Measurements from ENCODE around the gene DAB2IP. TPM values are rescaled to one million over a fixed set of nuclear protein-coding genes. Genes with fewer than 3 reads are reported as not detected.

The DAB2IP gene
- total RNA-seq, 1 donor from 2014 or later: 67.8 TPM

DNA sequence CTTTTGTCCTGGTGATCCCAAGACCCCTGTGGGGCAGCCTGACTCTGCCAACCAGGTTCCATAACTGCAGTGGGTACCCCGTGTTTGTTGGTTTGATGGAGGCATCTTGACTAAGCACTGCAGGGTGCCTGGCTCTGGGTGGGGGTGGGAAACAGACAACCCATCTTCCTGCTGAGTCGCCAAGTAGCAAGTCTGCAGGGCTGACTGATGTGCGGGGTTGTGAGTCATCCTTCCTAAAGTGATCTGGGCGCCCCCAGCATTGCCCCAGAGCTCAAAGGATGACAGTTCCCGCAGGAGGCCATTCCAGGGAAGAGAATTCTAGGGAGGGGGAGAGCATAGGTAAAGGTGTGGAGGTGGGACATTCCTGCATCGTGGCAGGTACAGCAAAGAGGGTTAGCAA, 23.5 kb downstream of the DAB2IP start:
- Mint-ChIP-seq H3K27ac (no peak overlapping the region), H3K27me3 (no peaks in the 10 kb centered on the region), H3K36me3 (ENCODE audit: insufficient read depth) (peaks cover 6% of the 10 kb centered on the region), H3K4me3 (ENCODE audit: low read depth) (no peak overlapping the region), H3K4me1 (ENCODE audit: low read depth) (peaks cover 2% of the 10 kb centered on the region), H3K9me3 (ENCODE audit: low read depth) (no peaks in the 10 kb centered on the region)
- TF ChIP-seq, protein P1, sequence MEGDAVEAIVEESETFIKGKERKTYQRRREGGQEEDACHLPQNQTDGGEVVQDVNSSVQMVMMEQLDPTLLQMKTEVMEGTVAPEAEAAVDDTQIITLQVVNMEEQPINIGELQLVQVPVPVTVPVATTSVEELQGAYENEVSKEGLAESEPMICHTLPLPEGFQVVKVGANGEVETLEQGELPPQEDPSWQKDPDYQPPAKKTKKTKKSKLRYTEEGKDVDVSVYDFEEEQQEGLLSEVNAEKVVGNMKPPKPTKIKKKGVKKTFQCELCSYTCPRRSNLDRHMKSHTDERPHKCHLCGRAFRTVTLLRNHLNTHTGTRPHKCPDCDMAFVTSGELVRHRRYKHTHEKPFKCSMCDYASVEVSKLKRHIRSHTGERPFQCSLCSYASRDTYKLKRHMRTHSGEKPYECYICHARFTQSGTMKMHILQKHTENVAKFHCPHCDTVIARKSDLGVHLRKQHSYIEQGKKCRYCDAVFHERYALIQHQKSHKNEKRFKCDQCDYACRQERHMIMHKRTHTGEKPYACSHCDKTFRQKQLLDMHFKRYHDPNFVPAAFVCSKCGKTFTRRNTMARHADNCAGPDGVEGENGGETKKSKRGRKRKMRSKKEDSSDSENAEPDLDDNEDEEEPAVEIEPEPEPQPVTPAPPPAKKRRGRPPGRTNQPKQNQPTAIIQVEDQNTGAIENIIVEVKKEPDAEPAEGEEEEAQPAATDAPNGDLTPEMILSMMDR (IDR thresholded peaks at IDR 0.05; ENCODE audit: unreplicated experiment): no peak
- no peak for DNase-seq (ENCODE audit: low spot score, unreplicated experiment)

DNA sequence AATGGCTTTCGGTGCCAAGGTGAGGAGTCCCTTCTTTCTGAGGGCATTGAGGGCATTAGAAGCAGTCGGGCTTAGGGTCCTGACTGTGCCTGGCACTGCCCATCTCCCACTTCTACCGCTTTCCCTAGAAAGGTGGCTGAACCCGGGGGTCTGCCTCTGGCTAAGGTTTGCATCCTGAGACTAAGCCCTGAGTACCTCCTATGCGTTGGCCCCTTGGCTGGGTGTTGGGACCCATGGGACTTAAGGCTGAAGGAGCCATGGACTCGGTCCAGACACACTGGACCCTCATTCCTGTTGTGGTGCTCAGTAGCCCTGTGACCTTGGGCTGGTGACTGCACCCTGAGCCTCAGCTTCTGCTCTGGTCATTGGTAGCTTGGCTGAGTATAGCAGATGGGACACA, 23.9 kb downstream of the DAB2IP start:
- peak overlapping the region; percentile 21 for H3K27ac Mint-ChIP-seq
- H3K9me3 Mint-ChIP-seq (ENCODE audit: low read depth): no peaks in the 10 kb centered on the region

DNA sequence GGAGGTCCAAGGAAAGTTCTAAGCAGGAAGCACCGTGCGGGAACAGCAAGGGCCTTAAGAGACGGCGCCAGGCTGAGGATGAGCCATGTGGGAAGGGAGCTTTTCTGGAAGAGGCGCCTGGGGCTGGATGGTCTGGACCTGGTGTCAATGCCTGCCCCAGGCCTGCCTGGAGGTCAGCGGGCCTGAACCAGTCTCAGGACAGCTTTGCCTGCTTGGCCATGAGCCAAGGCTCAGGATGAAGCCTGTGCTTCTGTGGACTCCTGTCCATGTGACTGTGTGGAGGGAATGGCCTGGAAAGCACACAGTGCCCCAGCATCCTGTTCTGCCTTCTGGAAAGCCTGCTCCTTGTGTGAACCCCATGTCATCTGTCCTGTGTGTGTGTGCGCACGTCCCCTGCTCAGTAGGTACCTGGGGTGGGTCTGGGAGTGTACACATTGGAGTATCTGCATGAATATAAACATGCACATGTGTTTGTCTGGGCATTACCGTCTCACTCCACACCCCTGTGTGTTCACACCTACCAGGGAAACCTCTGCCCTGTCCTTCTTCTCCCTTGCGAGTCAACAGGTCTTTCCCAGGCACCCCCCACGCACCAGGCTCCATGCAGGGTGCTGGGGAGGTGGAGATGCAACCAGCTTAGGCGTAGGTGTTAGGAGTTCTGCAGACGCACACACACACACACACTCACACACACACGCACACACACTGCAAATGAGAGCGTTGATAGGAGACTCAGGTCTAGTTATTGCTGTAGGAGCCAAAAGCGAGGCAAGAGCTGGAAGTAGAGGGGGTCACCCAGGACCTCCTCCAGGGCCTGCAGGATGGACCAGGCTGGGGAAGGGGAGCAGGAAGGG, 24.8 kb downstream of the DAB2IP start:
- no peak for DNase-seq (ENCODE audit: low spot score, unreplicated experiment)
- no peaks in the 10 kb centered on the region for H3K9me3 Mint-ChIP-seq (ENCODE audit: low read depth)
- no peaks in the 10 kb centered on the region for H3K27me3 Mint-ChIP-seq
- H3K4me1 Mint-ChIP-seq (ENCODE audit: low read depth): peaks cover 2% of the 10 kb centered on the region
- no peak overlapping the region for H3K4me3 Mint-ChIP-seq (ENCODE audit: low read depth)
- no peak overlapping the region for H3K27ac Mint-ChIP-seq
- TF ChIP-seq, protein P1 (IDR thresholded peaks at IDR 0.05; ENCODE audit: unreplicated experiment): no peak
- H3K36me3 Mint-ChIP-seq (ENCODE audit: insufficient read depth): peaks cover 5% of the 10 kb centered on the region

More for the DNA sequence above, 23.9 kb downstream of the DAB2IP start:
- Mint-ChIP-seq H3K36me3 (ENCODE audit: insufficient read depth) (peaks cover 6% of the 10 kb centered on the region), H3K27me3 (no peaks in the 10 kb centered on the region), H3K4me1 (ENCODE audit: low read depth) (peaks cover 2% of the 10 kb centered on the region), H3K4me3 (ENCODE audit: low read depth) (no peak overlapping the region)
- no peak for DNase-seq (ENCODE audit: low spot score, unreplicated experiment)
- TF ChIP-seq, protein P1 (IDR thresholded peaks at IDR 0.05; ENCODE audit: unreplicated experiment): no peak

DNA sequence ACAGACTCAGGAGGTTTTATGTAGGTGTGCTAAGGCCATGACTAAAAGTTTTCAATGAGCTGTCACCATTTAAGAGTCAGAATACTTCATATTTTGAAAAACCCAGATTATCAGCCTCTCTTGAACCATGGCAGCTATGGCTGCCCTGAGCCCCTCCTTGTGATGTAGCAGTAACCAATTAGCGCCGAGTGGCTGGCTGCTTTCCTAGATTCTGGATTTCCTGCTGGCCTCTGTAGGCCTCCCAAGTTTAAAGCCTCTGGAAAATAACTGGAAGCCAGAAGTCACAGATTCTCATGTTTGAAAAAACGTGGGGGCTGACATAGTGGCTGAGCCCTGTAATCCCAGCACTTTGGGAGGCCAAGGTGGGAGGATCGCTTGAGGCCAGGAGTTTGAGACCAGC, 25.5 kb downstream of the DAB2IP start:
- peaks cover 2% of the 10 kb centered on the region for H3K4me1 Mint-ChIP-seq (ENCODE audit: low read depth)
- H3K27ac Mint-ChIP-seq: no peak overlapping the region
- H3K9me3 Mint-ChIP-seq (ENCODE audit: low read depth): no peaks in the 10 kb centered on the region

DNA sequence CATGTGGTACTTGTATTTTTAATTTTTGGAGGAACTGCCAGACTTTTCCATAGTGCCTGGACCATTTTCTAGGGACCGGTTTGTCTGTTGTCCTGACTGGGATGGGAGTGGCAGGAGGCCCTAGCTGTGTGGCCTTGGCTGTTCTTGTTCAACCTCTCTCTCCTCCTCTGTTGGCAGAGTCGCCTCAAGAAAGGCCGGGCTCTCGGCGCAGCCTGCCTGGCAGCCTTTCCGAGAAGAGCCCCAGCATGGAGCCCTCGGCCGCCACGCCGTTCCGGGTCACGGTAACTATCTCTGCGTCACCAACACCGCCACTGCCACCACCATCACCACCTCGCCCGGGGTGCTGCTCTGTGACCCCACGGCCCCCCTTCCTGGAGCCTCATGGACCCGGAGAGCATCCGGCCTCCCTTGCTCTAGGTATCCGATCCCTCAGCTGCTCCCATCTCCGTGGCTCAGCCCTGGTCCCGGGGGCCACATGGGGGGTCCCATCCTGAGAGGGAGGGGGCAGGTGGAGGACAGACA, 27.1 kb downstream of the DAB2IP start:
- H3K4me1 Mint-ChIP-seq (ENCODE audit: low read depth): peaks cover 2% of the 10 kb centered on the region
- no peak for DNase-seq (ENCODE audit: low spot score, unreplicated experiment)
- H3K27me3 Mint-ChIP-seq: no peaks in the 10 kb centered on the region
- TF ChIP-seq, protein P1 (IDR thresholded peaks at IDR 0.05; ENCODE audit: unreplicated experiment): no peak
- no peak overlapping the region for H3K27ac Mint-ChIP-seq
- H3K9me3 Mint-ChIP-seq (ENCODE audit: low read depth): no peaks in the 10 kb centered on the region
- no peak overlapping the region for H3K4me3 Mint-ChIP-seq (ENCODE audit: low read depth)
- H3K36me3 Mint-ChIP-seq (ENCODE audit: insufficient read depth): peaks cover 7% of the 10 kb centered on the region

More for the DNA sequence above, 25.5 kb downstream of the DAB2IP start:
- Mint-ChIP-seq H3K4me3 (ENCODE audit: low read depth) (no peak overlapping the region), H3K27me3 (no peaks in the 10 kb centered on the region), H3K36me3 (ENCODE audit: insufficient read depth) (peaks cover 6% of the 10 kb centered on the region)
- no peak for DNase-seq (ENCODE audit: low spot score, unreplicated experiment)
- TF ChIP-seq, protein P1 (IDR thresholded peaks at IDR 0.05; ENCODE audit: unreplicated experiment): no peak
